Panc1 (cell line): ENCODE measurements around the gene ROR1. TPM values are rescaled to one million over a fixed set of nuclear protein-coding genes. Genes with fewer than 3 reads are reported as not detected.

Experiments
- ATAC-seq: fragments of 200-7000 bp; cut with Tn5 transposase; 2 replicates; pipeline ENCODE4 v1.9.1; 2020; ENCODE audit warnings: mild to moderate bottlenecking, moderate library complexity
- BruUV-seq: library from RNA; stranded (reverse); fragments of 400-500 nt; replicated peaks from 2 replicates; lab custom pipeline; 2021; lab: Mats Ljungman, UMichigan
- CTCF ChIA-PET: fragments of 300-600 bp; sonication (Branson Sonifier 250); formaldehyde crosslinking; loops from one replicate; lab custom pipeline; 2022; ENCODE audit warnings: antibody characterized with exemption; lab: Charles Lee
- POLR2A ChIA-PET: fragments of 300-600 bp; sonication (Branson Sonifier 250); formaldehyde crosslinking; loops from one replicate; lab custom pipeline; 2022; ENCODE audit warnings: antibody characterized with exemption; lab: Charles Lee
- DNase-seq: peaks from one replicate; pipeline ENCODE4 v3.0.0-alpha.2; 2010; ENCODE audit warnings: low read depth, low spot score
- H3K27ac ChIP-seq: 2 replicates; pipeline ENCODE4 v1.5.1; 2011; ENCODE audit warnings: mild to moderate bottlenecking, low read length, inconsistent platforms
- H3K27me3 ChIP-seq: fragments of 200-500 bp; sonication (Bioruptor generic); 2 replicates; pipeline ENCODE4 v1.6.0; 2014; ENCODE audit warnings: low read length, inconsistent platforms; ENCODE audit not compliant: control insufficient read depth, insufficient read depth
- H3K36me3 ChIP-seq: fragments of 200-500 bp; sonication (Bioruptor generic); 2 replicates; pipeline ENCODE4 v1.5.1; 2014; ENCODE audit warnings: inconsistent platforms, mild to moderate bottlenecking, low read length, moderate library complexity; ENCODE audit not compliant: control insufficient read depth, insufficient read depth
- H3K4me1 ChIP-seq: 2 replicates; pipeline ENCODE4 v1.5.1; 2011; ENCODE audit warnings: inconsistent platforms, mild to moderate bottlenecking, low read length, moderate library complexity; ENCODE audit not compliant: control insufficient read depth, insufficient read depth
- H3K4me3 ChIP-seq, 2 experiments: 2 replicates each; pipeline ENCODE4 v1.5.1; 2011 to 2012; ENCODE audit warnings: low read depth in 2 of 2, low read length in 2 of 2, mild to moderate bottlenecking in 2 of 2, inconsistent platforms in 1 of 2, moderate library complexity in 1 of 2
- H3K9me3 ChIP-seq: fragments of 200-500 bp; sonication (Bioruptor generic); 2 replicates; pipeline ENCODE4 v1.5.1; 2014; ENCODE audit warnings: low read depth, mild to moderate bottlenecking, inconsistent platforms, low read length, moderate library complexity; ENCODE audit not compliant: control insufficient read depth, insufficient read depth
- POLR2AphosphoS5 ChIP-seq: IDR thresholded peaks from 2 replicates; pipeline ENCODE4 v1.6.1; 2012; ENCODE audit warnings: mild to moderate bottlenecking, low read depth, low read length, moderate library complexity
- SIN3A ChIP-seq: IDR thresholded peaks from 2 replicates; pipeline ENCODE4 v1.6.1; 2012; ENCODE audit warnings: low read depth, mild to moderate bottlenecking, low read length, moderate library complexity, borderline replicate concordance; ENCODE audit not compliant: insufficient read depth
- TCF7L2 ChIP-seq: IDR thresholded peaks from 2 replicates; pipeline ENCODE4 v1.6.1; 2011; ENCODE audit warnings: mild to moderate bottlenecking, low read depth, low read length, inconsistent platforms
- in situ Hi-C: cut with HindIII; loops from 2 replicates; pipeline ENCODE4 v1.10.0; 2016; ENCODE audit warnings: low sequenced_read_pairs, low pct_unique_long_range_greater_than_20kb
- intact Hi-C: fragments of 100-400 bp; cut with micrococcal nuclease; formaldehyde crosslinking; loops from one replicate; pipeline ENCODE4 v1.10.0; 2022; ENCODE audit not compliant: unreplicated experiment
- total RNA-seq: library from RNA; stranded (reverse); gene quantifications from one replicate; pipeline ENCODE4 v1.2.1, GENCODE V29; 2021; ENCODE audit not compliant: unreplicated experiment
- TF ChIP-seq, protein P1 (sequence below), 2 experiments: IDR thresholded peaks; 2 replicates each; pipeline ENCODE4 v1.6.1; 2011 to 2012; ENCODE audit warnings: low read depth in 2 of 2, control low read depth in 1 of 2, low read length in 1 of 2, mild to moderate bottlenecking in 1 of 2, moderate library complexity in 1 of 2; ENCODE audit not compliant: insufficient read depth in 1 of 2
- TF ChIP-seq, protein P2 (sequence below): fragments of 450-650 bp; IDR thresholded peaks from 2 replicates; pipeline ENCODE4 v1.5.1; 2017; ENCODE audit warnings: mild to moderate bottlenecking

The ROR1 gene
- total RNA-seq, 1 experiment from 2014 or later: 19.3 TPM

DNA sequence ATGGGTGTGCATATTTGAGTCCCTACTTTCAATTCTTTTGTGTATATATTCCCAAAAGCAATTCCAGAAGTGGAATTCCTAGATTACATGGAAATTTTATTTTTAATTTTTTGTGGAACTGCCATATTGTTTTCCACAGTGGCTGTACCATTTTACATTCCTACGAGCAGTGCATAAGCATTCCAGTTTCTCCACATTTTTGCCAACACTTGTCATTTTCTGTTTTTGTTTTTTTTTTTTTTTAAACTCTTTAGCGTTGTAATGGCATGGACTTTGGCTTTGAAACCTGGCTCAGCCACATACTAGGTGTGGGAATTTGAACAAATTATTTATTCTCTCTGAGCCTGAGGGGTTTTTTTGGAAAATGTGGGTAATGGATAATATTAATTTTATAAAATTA is 215.1 kb downstream of the ROR1 start:
- H3K36me3 ChIP-seq: no peaks in the 10 kb centered on the region
- intact Hi-C loops (no loop called here), in situ Hi-C loops (no loop called here)
- CTCF ChIA-PET: no interaction called here
- TF ChIP-seq TCF7L2 (no peak), POLR2AphosphoS5 (no peak), SIN3A (no peak)
- TF ChIP-seq, protein P1, sequence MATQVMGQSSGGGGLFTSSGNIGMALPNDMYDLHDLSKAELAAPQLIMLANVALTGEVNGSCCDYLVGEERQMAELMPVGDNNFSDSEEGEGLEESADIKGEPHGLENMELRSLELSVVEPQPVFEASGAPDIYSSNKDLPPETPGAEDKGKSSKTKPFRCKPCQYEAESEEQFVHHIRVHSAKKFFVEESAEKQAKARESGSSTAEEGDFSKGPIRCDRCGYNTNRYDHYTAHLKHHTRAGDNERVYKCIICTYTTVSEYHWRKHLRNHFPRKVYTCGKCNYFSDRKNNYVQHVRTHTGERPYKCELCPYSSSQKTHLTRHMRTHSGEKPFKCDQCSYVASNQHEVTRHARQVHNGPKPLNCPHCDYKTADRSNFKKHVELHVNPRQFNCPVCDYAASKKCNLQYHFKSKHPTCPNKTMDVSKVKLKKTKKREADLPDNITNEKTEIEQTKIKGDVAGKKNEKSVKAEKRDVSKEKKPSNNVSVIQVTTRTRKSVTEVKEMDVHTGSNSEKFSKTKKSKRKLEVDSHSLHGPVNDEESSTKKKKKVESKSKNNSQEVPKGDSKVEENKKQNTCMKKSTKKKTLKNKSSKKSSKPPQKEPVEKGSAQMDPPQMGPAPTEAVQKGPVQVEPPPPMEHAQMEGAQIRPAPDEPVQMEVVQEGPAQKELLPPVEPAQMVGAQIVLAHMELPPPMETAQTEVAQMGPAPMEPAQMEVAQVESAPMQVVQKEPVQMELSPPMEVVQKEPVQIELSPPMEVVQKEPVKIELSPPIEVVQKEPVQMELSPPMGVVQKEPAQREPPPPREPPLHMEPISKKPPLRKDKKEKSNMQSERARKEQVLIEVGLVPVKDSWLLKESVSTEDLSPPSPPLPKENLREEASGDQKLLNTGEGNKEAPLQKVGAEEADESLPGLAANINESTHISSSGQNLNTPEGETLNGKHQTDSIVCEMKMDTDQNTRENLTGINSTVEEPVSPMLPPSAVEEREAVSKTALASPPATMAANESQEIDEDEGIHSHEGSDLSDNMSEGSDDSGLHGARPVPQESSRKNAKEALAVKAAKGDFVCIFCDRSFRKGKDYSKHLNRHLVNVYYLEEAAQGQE (IDR thresholded peaks at IDR 0.05; ENCODE audit: insufficient read depth in 1 of 2, low read depth in 2 of 2, low read length in 1 of 2): no peak
- TF ChIP-seq, protein P2, sequence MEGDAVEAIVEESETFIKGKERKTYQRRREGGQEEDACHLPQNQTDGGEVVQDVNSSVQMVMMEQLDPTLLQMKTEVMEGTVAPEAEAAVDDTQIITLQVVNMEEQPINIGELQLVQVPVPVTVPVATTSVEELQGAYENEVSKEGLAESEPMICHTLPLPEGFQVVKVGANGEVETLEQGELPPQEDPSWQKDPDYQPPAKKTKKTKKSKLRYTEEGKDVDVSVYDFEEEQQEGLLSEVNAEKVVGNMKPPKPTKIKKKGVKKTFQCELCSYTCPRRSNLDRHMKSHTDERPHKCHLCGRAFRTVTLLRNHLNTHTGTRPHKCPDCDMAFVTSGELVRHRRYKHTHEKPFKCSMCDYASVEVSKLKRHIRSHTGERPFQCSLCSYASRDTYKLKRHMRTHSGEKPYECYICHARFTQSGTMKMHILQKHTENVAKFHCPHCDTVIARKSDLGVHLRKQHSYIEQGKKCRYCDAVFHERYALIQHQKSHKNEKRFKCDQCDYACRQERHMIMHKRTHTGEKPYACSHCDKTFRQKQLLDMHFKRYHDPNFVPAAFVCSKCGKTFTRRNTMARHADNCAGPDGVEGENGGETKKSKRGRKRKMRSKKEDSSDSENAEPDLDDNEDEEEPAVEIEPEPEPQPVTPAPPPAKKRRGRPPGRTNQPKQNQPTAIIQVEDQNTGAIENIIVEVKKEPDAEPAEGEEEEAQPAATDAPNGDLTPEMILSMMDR: no peak
- BruUV-seq: no TSS peak
- H3K27ac ChIP-seq: no peak overlapping the region
- DNase-seq: no peak
- no peaks in the 10 kb centered on the region for H3K27me3 ChIP-seq
- H3K4me3 ChIP-seq: no peak overlapping the region
- no peaks in the 10 kb centered on the region for H3K9me3 ChIP-seq
- H3K4me1 ChIP-seq: peaks cover 14% of the 10 kb centered on the region; the same call in 1 of the 2 replicates
- no peak for ATAC-seq
- POLR2A ChIA-PET: no interaction called here

DNA sequence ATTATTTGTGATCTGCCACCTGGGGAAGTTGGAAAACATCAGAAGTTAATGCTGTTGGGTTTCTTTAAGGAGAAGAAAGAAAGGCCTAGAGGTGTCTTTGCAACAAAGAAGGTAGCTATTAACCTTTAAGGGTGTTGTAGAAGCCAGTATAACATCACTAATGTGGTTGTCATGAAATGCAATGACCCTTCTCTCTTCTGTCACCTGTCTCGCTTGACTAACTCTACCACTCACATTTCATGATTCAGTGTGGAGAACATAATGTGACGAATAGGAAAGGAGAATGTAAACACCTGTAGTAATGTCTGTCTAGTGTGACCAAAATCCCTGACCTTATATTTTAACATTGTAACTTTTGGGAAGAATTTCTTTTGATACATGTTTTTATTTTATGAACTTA is 217.9 kb downstream of the ROR1 start:
- 0 out of 2 replicates have a peak, but pooled peaks cover 4% of the 10 kb centered on the region for H3K4me1 ChIP-seq
- no peaks in the 10 kb centered on the region for H3K9me3 ChIP-seq
- no peak for ATAC-seq
- TF ChIP-seq, protein P1 (IDR thresholded peaks at IDR 0.05; ENCODE audit: insufficient read depth in 1 of 2, low read depth in 2 of 2, low read length in 1 of 2): no peak
- TF ChIP-seq, protein P2: no peak
- TF ChIP-seq TCF7L2 (no peak), SIN3A (no peak), POLR2AphosphoS5 (no peak)
- ChIA-PET POLR2A (no interaction called here), CTCF (no interaction called here)
- H3K4me3 ChIP-seq: no peak overlapping the region
- DNase-seq: no peak
- BruUV-seq: no TSS peak
- H3K36me3 ChIP-seq: no peaks in the 10 kb centered on the region
- no peak overlapping the region for H3K27ac ChIP-seq
- no peaks in the 10 kb centered on the region for H3K27me3 ChIP-seq
- intact Hi-C loops (no loop called here), in situ Hi-C loops (no loop called here)
